IMR-90 (cell line): ENCODE results near the gene PUDP. TPM values are rescaled to one million over a fixed set of nuclear protein-coding genes. Genes with fewer than 3 reads are reported as not detected.

Experiments used
- ATAC-seq: fragments of 200-7000 bp; cut with Tn5 transposase; 2 replicates; pipeline ENCODE4 v1.9.1; 2020; ENCODE audit warnings: low read depth, mild to moderate bottlenecking, moderate library complexity
- BruUV-seq: library from RNA; stranded (reverse); fragments of 400-500 nt; replicated peaks from 2 replicates; lab custom pipeline; 2021; lab: Mats Ljungman, UMichigan
- CTCF ChIA-PET: fragments of 300-600 bp; formaldehyde crosslinking; extraction: SDS; loops from one replicate; lab custom pipeline; 2021; ENCODE audit warnings: antibody characterized with exemption; lab: Yijun Ruan, JAX
- POLR2A ChIA-PET: fragments of 300-600 bp; sonication (Branson Sonifier 250); formaldehyde crosslinking; loops from one replicate; lab custom pipeline; 2022; ENCODE audit warnings: antibody characterized with exemption; ENCODE audit not compliant: unreplicated experiment; lab: Charles Lee
- DNase-seq: peaks from one replicate; pipeline ENCODE4 v3.0.0; 2013
- H2AFZ ChIP-seq: replicated peaks from 2 replicates; pipeline ENCODE3; 2013; ENCODE audit warnings: low read length, mild to moderate bottlenecking; ENCODE audit not compliant: poor library complexity
- H2AK5ac ChIP-seq: 2 replicates; pipeline ENCODE4 v1.6.1; 2013; ENCODE audit warnings: low read depth, low read length, inconsistent platforms
- H2AK9ac ChIP-seq: replicated peaks from 2 replicates; pipeline ENCODE3; 2013; ENCODE audit warnings: mild to moderate bottlenecking, low read depth, low read length, moderate library complexity; ENCODE audit not compliant: poor library complexity
- H2BK120ac ChIP-seq: 2 replicates; pipeline ENCODE4 v1.6.1; 2013; ENCODE audit warnings: low read depth, low read length, inconsistent platforms
- H2BK15ac ChIP-seq: 3 replicates; pipeline ENCODE4 v1.6.1; 2013; ENCODE audit warnings: low read depth, low read length, inconsistent platforms
- H2BK20ac ChIP-seq: 2 replicates; pipeline ENCODE4 v1.6.1; 2013; ENCODE audit warnings: low read depth, mild to moderate bottlenecking, inconsistent platforms, low read length, moderate library complexity
- H2BK5ac ChIP-seq: 2 replicates; pipeline ENCODE4 v1.6.1; 2013; ENCODE audit warnings: mild to moderate bottlenecking, low read depth, low read length, inconsistent platforms; ENCODE audit not compliant: poor library complexity, severe bottlenecking
- H3K14ac ChIP-seq: replicated peaks from 2 replicates; pipeline ENCODE4 v1.6.1; 2013; ENCODE audit warnings: low read depth, low read length, inconsistent platforms
- H3K18ac ChIP-seq: 2 replicates; pipeline ENCODE4 v1.6.1; 2013; ENCODE audit warnings: low read depth, low read length, control low read depth
- H3K23ac ChIP-seq: 2 replicates; pipeline ENCODE4 v1.6.1; 2013; ENCODE audit warnings: low read depth, low read length, inconsistent platforms
- H3K27ac ChIP-seq: 2 replicates; pipeline ENCODE4 v1.5.1; 2013; ENCODE audit warnings: mild to moderate bottlenecking, control low read depth, low read length; ENCODE audit not compliant: insufficient read depth
- H3K27me3 ChIP-seq: 2 replicates; pipeline ENCODE4 v1.6.1; 2013; ENCODE audit warnings: low read length; ENCODE audit not compliant: control insufficient read depth, insufficient read depth
- H3K36me3 ChIP-seq: 2 replicates; pipeline ENCODE4 v1.6.1; 2013; ENCODE audit warnings: low read length, mixed read lengths; ENCODE audit not compliant: control insufficient read depth, insufficient read depth
- H3K4ac ChIP-seq: 2 replicates; pipeline ENCODE4 v1.6.1; 2013; ENCODE audit warnings: low read depth, low read length, inconsistent platforms
- H3K4me1 ChIP-seq: 2 replicates; pipeline ENCODE4 v1.6.1; 2013; ENCODE audit warnings: low read length, mixed read lengths; ENCODE audit not compliant: control insufficient read depth, insufficient read depth
- H3K4me2 ChIP-seq: 2 replicates; pipeline ENCODE4 v1.6.1; 2013; ENCODE audit warnings: low read depth, mild to moderate bottlenecking, control low read depth, low read length, moderate library complexity
- H3K4me3 ChIP-seq: 2 replicates; pipeline ENCODE4 v1.5.1; 2013; ENCODE audit warnings: low read depth, mild to moderate bottlenecking, control low read depth, low read length, moderate library complexity; ENCODE audit not compliant: insufficient read depth
- H3K56ac ChIP-seq: 2 replicates; pipeline ENCODE4 v1.6.1; 2013; ENCODE audit warnings: low read length, inconsistent platforms; ENCODE audit not compliant: insufficient read depth; ENCODE audit errors: extremely low read depth
- H3K79me1 ChIP-seq, 2 experiments: 2 replicates each; pipeline ENCODE4 v1.6.1; 2013; ENCODE audit warnings: low read length in 2 of 2, inconsistent platforms in 1 of 2, low read depth in 1 of 2
- H3K9ac ChIP-seq: 2 replicates; pipeline ENCODE4 v1.6.1; 2013; ENCODE audit warnings: low read depth, low read length, control low read depth
- H3K9me1 ChIP-seq: 2 replicates; pipeline ENCODE4 v1.6.1; 2013; ENCODE audit warnings: low read length, inconsistent platforms; ENCODE audit not compliant: insufficient read depth
- H3K9me3 ChIP-seq: 2 replicates; pipeline ENCODE4 v1.6.1; 2013; ENCODE audit warnings: low read length; ENCODE audit not compliant: control insufficient read depth, insufficient read depth
- H4K20me1 ChIP-seq: 2 replicates; pipeline ENCODE4 v1.6.1; 2013; ENCODE audit warnings: low read length, inconsistent platforms; ENCODE audit not compliant: insufficient read depth
- H4K5ac ChIP-seq: 2 replicates; pipeline ENCODE4 v1.6.1; 2013; ENCODE audit warnings: mild to moderate bottlenecking, low read depth, low read length, control low read depth
- H4K8ac ChIP-seq, 2 experiments: 2 replicates each; pipeline ENCODE4 v1.6.1; 2013; ENCODE audit warnings: low read depth in 2 of 2, low read length in 2 of 2, control low read depth in 1 of 2, inconsistent platforms in 1 of 2
- H4K91ac ChIP-seq: 2 replicates; pipeline ENCODE4 v1.6.1; 2013; ENCODE audit warnings: low read depth, low read length, inconsistent platforms; ENCODE audit not compliant: insufficient read depth
- CEBPB ChIP-seq: IDR thresholded peaks from 2 replicates; pipeline ENCODE4 v1.6.1; 2012; ENCODE audit warnings: low read depth, low read length, improper control_type of control experiment
- CHD1 ChIP-seq: IDR thresholded peaks from 2 replicates; pipeline ENCODE4 v1.6.1; 2012; ENCODE audit warnings: low read depth, low read length, improper control_type of control experiment
- FOS ChIP-seq: fragments of 150-350 bp; IDR thresholded peaks from 2 replicates; pipeline ENCODE4 v1.6.1; 2016; ENCODE audit warnings: low read depth, low read length
- MAFK ChIP-seq: IDR thresholded peaks from 2 replicates; pipeline ENCODE4 v1.6.1; 2012; ENCODE audit warnings: low read depth, low read length, improper control_type of control experiment
- MAZ ChIP-seq: IDR thresholded peaks from 2 replicates; pipeline ENCODE4 v1.6.1; 2012; ENCODE audit warnings: low read depth, mild to moderate bottlenecking, low read length, improper control_type of control experiment, moderate library complexity, borderline replicate concordance
- MXI1 ChIP-seq: IDR thresholded peaks from 2 replicates; pipeline ENCODE4 v1.6.1; 2012; ENCODE audit warnings: low read depth, mild to moderate bottlenecking, low read length, moderate library complexity, borderline replicate concordance
- NFE2L2 ChIP-seq: fragments of 150-350 bp; IDR thresholded peaks from 2 replicates; pipeline ENCODE4 v1.6.1; 2016; ENCODE audit warnings: low read depth, mild to moderate bottlenecking, low read length
- POLR2A ChIP-seq: IDR thresholded peaks from 2 replicates; pipeline ENCODE4 v1.6.1; 2012; ENCODE audit warnings: mild to moderate bottlenecking, low read depth, low read length
- RAD21 ChIP-seq: IDR thresholded peaks from 2 replicates; pipeline ENCODE4 v1.6.1; 2012; ENCODE audit warnings: low read length, improper control_type of control experiment
- RCOR1 ChIP-seq: IDR thresholded peaks from 2 replicates; pipeline ENCODE4 v1.6.1; 2012; ENCODE audit warnings: mild to moderate bottlenecking, low read length, improper control_type of control experiment; ENCODE audit not compliant: insufficient replicate concordance
- RFX5 ChIP-seq: IDR thresholded peaks from 2 replicates; pipeline ENCODE4 v1.8.0; 2012; ENCODE audit warnings: low read depth, mild to moderate bottlenecking, low read length, moderate library complexity
- SMC3 ChIP-seq: fragments of 150-350 bp; IDR thresholded peaks from 2 replicates; pipeline ENCODE4 v1.6.1; 2016; ENCODE audit warnings: low read depth, mild to moderate bottlenecking, antibody characterized with exemption, low read length, moderate library complexity
- USF2 ChIP-seq: fragments of 150-350 bp; IDR thresholded peaks from 2 replicates; pipeline ENCODE4 v1.6.1; 2017; ENCODE audit warnings: mild to moderate bottlenecking, antibody characterized with exemption, low read length, low read depth
- WGBS, 2 experiments: methylation state at CpG; one replicate each; pipeline versions ENCODE4 v1.1.5 to v1.1.7; 2013; ENCODE audit warnings: missing lambda C conversion rate in 2 of 2; ENCODE audit not compliant: insufficient read length in 1 of 2; ENCODE audit errors: extremely low coverage in 2 of 2; 5-methylcytosine and 5-hydroxymethylcytosine counted together
- dilution Hi-C: fragments of 300-500 bp; cut with HindIII; formaldehyde crosslinking; loops from one replicate; pipeline ENCODE4 v1.14.3; 2018; ENCODE audit warnings: low sequenced_read_pairs; ENCODE audit not compliant: unreplicated experiment
- in situ Hi-C: fragments of 300-500 bp; cut with MboI; formaldehyde crosslinking; loops from 3 replicates; pipeline ENCODE4 v1.14.3; 2019; ENCODE audit warnings: low sequenced_read_pairs, inconsistent platforms, mixed read lengths
- intact Hi-C: fragments of 100-400 bp; cut with micrococcal nuclease; formaldehyde crosslinking; loops from 2 replicates; pipeline ENCODE4 v1.10.0; 2022
- polyA plus RNA-seq, 3 experiments: library from polyadenylated mRNA; depleted of rRNA; stranded (reverse); fragments of >200 nt; gene quantifications; 2 replicates each; pipeline ENCODE4 v1.2.3, GENCODE V29; 2012; ENCODE audit warnings: low replicate concordance in 1 of 3
- total RNA-seq: library from RNA; depleted of rRNA; stranded (reverse); fragments of >200 nt; gene quantifications from 2 replicates; pipeline ENCODE4 v1.2.3, GENCODE V29; 2012
- TF ChIP-seq, protein P1 (sequence below): conservative IDR thresholded peaks from 2 replicates; pipeline ENCODE4 v1.5.1; 2012; ENCODE audit warnings: mild to moderate bottlenecking, low read depth, low read length, improper control_type of control experiment

Gene PUDP
- total and polyA plus RNA-seq, 2 of the 4 experiments (the other 2 are of a cell fraction), result 22.2 to 28.6 TPM

DNA sequence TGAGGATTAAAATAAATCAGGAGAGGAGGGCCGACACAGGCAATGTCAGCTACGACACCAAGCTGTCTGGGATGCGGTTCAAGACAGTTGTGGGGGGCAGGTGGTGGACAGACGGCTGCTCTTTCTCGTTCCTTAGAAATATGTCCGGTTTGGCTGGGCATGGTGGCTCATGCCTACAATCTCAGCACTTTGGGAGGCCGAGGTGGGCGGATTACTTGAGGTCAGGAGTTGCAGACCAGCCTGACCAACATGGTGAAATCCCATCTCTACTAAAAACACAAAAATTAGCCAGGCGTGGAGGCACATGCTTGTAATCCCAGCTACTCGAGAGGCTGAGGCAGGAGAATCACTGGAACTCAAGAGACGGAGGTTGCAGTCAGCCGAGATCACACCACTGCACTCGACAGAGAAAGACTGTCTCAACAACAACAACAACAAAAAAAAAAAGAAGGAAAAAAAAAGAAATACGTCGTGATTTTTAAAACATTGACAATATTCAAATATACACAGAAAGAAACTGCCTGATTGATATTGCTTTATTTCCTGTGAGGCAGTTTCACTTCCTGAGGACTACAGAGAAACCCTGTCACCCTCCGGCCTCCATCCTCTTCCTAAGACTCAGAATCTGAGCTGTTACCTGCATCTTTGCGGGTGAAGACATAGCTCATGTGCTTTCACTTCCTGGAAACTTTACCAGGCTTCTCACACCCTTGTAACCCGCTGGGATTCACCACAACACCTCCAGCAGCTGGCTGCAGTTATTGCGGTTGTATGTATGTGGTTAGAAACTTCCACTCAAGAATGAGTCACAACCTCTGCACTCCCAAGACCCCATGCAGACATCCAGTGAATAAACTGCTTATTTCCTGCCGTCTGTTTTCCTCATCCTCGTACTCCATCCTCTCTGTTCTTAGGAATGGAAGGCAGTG, 64.2 kb downstream of the PUDP start (continued):
- TF ChIP-seq CHD1 (no peak), NFE2L2 (no peak)

- DNase-seq, result no peak
- H4K91ac ChIP-seq, result no peak overlapping the region
- no CpG with 5 or more reads among the region's 1 CpG for WGBS, 2 experiments
- intact Hi-C loops (no loop called here), dilution Hi-C loops (no loop called here), in situ Hi-C loops (no loop called here)
- H3K79me1 ChIP-seq, result peaks cover 0 to 7% of the 10 kb centered on the region in 2 experiments; a peak in 2 of 4 replicates
- no TSS peak for BruUV-seq
- H3K23ac ChIP-seq, result no peak overlapping the region
- no peak overlapping the region for H3K27ac ChIP-seq
- peaks cover 4% of the 10 kb centered on the region; the same call in 1 of the 2 replicates for H3K27me3 ChIP-seq
- H2AK9ac ChIP-seq, result no peak overlapping the region
- H2AK5ac ChIP-seq, result no peak overlapping the region
- H3K9me3 ChIP-seq, result no peaks in the 10 kb centered on the region
- H4K8ac ChIP-seq, result no peak overlapping the region
- ATAC-seq, result no peak
- H3K14ac ChIP-seq, result no peak overlapping the region
- no peak overlapping the region for H3K4me3 ChIP-seq
- ChIA-PET POLR2A (no interaction called here), CTCF (interaction anchor here (1.5 kb wide), 1 partner anchor 11 kb away, joined by 3 read pairs; no protein-coding TSS in a partner anchor)
- H3K9me1 ChIP-seq, result peaks cover 7% of the 10 kb centered on the region
- no peak overlapping the region for H2AFZ ChIP-seq
- H3K36me3 ChIP-seq, result peaks cover 9% of the 10 kb centered on the region
- no peak overlapping the region for H3K4ac ChIP-seq
- H2BK15ac ChIP-seq, result no peak overlapping the region
- no peak overlapping the region for H3K56ac ChIP-seq
- no peak overlapping the region for H3K18ac ChIP-seq
- H4K20me1 ChIP-seq, result peaks cover 59% of the 10 kb centered on the region
- no peak overlapping the region for H3K9ac ChIP-seq
- H3K4me1 ChIP-seq, result peaks cover 4% of the 10 kb centered on the region
- no peak overlapping the region for H2BK20ac ChIP-seq
- H4K5ac ChIP-seq, result no peak overlapping the region
- H2BK120ac ChIP-seq, result no peak overlapping the region
- H2BK5ac ChIP-seq, result no peak overlapping the region
- no peak overlapping the region for H3K4me2 ChIP-seq
- TF ChIP-seq FOS (no peak), MAZ (no peak), POLR2A (no peak), RFX5 (no peak), NFE2L2 (no peak), SMC3 (no peak), CEBPB (no peak), RAD21 (no peak), MXI1 (no peak), RCOR1 (no peak), USF2 (no peak), MAFK (no peak), CHD1 (no peak)
- TF ChIP-seq, protein P1, sequence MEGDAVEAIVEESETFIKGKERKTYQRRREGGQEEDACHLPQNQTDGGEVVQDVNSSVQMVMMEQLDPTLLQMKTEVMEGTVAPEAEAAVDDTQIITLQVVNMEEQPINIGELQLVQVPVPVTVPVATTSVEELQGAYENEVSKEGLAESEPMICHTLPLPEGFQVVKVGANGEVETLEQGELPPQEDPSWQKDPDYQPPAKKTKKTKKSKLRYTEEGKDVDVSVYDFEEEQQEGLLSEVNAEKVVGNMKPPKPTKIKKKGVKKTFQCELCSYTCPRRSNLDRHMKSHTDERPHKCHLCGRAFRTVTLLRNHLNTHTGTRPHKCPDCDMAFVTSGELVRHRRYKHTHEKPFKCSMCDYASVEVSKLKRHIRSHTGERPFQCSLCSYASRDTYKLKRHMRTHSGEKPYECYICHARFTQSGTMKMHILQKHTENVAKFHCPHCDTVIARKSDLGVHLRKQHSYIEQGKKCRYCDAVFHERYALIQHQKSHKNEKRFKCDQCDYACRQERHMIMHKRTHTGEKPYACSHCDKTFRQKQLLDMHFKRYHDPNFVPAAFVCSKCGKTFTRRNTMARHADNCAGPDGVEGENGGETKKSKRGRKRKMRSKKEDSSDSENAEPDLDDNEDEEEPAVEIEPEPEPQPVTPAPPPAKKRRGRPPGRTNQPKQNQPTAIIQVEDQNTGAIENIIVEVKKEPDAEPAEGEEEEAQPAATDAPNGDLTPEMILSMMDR, result no peak
Measured at GRCh38 chrX:7083021-7083420, 64.9 kb downstream of the PUDP start.
